Right kidney (tissue), 1 donor: ENCODE measurements around the gene MPND.
A peak's percentile ranks its signal among the peaks of the same experiment; 100 is the strongest.
"Not testable (repeated sequence)": the region's sequence is repeated elsewhere in the genome, so short reads cannot be mapped to it uniquely, and the experiment has no call there.

Source experiments
- DNase-seq: peaks from one replicate; pipeline ENCODE4 v3.0.0-alpha.2; 2016

Gene MPND

GRCh38 chr19:4346020-4346383 is 2.6 kb downstream of the MPND start:
- DNase-seq = no peak

DNA sequence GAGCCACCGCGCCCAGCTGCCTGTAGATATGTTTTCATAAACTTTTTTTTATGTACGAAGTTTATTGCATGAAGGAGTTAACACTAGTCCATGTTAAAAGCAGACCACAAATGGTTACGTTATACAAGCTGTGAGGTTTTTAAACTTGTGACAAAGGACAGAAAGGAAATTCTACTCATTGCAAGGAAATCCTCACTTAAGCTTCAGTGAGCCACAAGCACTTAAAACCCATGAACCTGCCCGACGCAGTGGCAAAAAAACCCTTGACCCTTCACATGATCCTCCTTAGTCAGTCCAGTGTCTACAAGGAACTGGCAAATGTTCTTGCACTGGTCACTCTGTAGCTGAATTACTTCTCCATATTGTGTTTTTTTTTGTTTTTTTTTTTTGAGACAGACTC is 4.2 kb downstream of the MPND start:
- DNase-seq = no peak

GRCh38 chr19:4349225-4349624 is 5.9 kb downstream of the MPND start:
- not testable (repeated sequence) for DNase-seq

GRCh38 chr19:4350111-4350510 is 6.7 kb downstream of the MPND start:
- no peak for DNase-seq

DNA sequence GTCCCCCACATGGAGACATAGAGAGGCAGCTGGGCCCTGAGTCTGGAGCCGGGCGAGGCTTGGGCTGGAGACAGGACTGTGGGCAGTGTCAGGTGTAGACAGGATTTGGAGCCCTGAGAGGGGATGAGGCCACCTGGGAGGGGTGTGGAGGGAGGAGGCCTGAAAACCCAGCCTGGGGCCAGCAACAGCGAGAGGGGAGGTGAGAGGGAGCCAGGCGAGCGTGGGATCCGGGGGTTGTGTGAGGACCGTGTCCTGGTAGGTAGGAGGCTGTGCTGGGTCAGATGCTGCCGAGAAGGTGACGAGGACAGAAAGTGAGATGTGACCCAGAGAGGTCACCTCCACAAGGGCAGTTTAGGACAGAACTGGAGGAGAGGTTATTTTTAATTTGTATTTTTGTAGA is 7.4 kb downstream of the MPND start:
- DNase-seq = no peak

GRCh38 chr19:4352701-4353121 is 9.3 kb downstream of the MPND start:
- DNase-seq = no peak

GRCh38 chr19:4354282-4354681 is 10.9 kb downstream of the MPND start:
- DNase-seq = no peak

- DNase-seq = no peak
These were observed 11.5 kb downstream of the MPND start for GRCh38 chr19:4354897-4355296.

GRCh38 chr19:4357095-4357797 is 13.9 kb downstream of the MPND start:
- no peak for DNase-seq

DNA sequence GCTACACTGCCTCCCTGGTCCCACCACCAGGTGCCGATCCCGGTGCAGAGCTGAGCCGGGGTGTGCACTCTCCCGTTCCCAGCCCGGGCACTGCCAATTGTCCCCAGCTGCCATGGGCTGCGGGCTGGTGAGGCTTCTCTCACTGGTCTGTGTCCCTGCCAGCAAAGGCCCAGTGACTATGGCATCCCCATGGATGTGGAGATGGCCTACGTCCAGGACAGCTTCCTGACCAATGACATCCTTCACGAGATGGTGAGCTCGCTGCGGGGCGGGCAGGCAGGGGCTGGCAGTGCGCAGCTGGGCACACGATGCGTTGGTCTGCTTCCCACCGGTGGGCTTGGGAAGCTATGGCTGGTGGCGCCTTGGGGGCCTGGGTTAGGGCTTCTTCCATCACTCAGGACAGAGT is 14.6 kb downstream of the MPND start:
- DNase-seq = no peak

DNA sequence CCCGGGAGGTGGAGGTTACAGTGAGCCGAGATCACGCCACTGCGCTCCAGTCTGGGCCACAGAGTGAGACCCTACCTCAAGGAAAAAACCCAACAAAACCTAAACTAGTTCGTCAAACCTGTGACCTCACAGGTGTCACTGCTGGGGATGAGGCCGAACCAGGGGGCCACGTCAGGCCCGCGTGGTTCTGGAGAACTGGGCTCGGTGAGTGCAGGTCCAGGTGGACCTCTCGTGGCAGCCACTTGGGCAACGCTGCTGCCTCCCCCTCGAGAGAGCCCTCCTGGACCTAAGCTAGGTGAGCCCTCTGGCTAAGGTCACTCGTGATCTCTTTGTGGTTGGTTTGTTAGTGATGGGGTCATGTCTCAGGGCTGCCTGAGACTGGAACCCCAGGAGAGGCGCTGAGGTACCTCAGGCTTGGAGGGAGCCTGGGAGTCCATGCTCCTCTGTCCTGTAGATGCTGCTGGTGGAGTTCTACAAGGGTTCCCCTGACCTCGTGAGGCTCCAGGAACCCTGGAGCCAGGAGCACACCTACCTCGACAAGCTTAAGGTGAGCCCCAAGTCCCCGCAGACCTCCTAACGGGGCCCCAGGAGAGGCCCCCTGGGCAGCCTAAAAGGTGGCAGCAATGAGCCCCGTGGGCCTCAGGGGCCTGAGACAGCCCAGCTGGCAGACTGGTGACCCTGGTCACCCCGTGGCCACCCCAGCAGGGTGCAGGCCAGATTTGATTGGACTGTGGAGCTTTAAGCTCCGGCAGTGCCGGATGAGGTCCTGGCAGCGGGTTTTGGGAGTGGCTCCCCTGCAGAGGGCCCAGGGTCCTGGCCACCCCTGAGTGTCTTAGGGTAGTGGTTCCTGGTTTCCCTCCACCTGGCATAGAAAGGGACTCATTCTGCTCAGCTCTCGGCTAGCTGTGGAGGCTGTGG is 15.6 kb downstream of the MPND start:
- no peak for DNase-seq

GRCh38 chr19:4359627-4360000 is 16.3 kb downstream of the MPND start:
- DNase-seq = no peak

DNA sequence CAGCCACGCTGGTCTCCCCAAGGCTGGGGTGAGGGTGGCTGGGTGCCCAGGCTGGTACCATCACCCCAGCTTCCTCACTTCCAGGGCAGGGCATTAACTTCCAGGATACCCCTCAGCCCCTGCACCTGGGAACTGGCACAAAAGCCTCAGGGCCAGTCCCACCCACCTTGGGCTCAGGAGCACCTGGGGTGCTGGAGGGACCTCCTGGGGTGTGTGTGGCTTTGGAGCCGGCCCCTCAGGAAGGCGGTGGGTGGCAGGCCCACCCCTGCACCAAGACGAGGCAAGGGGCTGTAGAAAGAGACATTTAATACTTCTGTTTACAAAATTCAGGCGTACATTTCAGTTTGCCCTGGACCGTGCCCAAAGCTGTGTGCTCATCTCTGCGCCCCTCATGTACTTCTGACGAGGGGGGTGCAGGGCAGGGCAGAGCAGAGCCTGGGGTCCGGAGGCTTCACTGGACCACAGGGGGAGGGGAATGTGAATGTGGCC is 16.8 kb downstream of the MPND start:
- no peak for DNase-seq

- DNase-seq = peak; percentile 49
These were observed 17.3 kb downstream of the MPND start for GRCh38 chr19:4360641-4361151.

GRCh38 chr19:4361152-4362046 is 18.0 kb downstream of the MPND start:
- no peak for DNase-seq

DNA sequence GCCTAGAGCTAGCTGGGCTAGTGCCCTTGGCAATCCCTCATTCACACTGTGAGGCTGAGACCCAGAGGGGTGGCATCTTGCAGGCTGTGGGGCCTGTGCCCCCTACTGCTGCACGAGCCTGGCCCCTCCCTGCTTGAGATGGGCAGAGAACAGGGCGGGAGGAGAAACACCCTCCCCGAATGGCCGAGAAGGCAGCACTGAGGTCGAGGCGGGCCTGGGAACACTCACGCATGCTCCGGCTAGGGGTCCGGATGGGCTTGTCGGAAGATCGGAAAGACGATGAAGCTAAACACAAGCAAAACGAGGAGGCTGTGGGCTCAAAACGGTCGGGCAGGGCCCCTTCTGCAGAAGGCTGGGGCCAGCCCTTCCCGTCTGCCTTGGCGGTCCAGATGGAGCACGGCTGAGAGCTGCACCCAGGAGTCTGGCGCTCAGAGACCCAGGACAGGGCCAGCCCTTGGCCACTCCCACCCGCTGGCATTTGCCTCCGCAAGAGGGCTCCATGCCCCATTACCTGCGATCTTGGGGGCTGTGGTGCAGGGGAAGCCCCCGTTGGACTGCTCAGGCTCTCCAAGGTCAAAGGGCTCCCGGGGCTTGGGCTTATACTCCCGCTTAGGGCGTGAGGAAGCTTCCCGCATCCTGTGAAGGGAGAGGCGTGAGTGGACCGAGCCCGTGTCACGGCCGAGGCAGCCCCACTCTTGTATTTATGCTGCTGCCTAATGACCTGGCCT is 18.9 kb downstream of the MPND start:
- DNase-seq = no peak

DNA sequence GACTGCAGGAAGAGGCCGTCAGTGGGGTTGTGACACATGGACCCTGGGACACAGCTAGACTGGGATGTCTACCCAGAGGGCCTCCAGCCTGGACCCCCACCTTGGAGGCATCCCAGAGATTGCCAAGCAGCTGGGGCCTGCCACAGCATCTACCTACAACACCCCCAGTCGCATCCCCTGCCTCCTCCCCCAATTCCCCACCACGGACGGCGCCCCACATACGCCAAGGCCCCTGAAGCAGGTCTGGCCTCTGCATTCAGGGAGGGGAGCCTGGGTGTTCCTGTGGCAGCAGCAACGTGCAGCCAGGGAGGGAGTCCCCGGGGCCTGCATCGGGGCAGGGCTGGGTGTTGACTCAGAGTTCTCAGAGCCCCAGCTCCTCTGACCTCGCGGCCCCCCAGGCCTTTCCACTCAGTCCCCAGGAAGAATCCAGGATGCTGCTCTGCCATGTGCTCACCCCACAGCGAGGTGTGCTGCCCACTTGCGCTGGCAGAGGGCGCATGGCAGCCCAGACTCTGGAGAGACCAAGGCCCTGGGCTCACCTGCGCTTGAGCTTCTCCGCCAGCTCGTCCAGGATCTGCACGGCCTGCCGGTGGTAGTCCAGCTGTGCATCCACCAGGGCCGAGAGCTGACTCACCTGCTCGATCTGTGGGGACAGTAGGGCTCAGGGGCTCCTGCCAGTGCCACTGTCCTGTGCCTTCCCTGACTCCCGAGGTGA is 19.6 kb downstream of the MPND start:
- no peak for DNase-seq

GRCh38 chr19:4363571-4364304 is 20.4 kb downstream of the MPND start:
- no peak for DNase-seq

DNA sequence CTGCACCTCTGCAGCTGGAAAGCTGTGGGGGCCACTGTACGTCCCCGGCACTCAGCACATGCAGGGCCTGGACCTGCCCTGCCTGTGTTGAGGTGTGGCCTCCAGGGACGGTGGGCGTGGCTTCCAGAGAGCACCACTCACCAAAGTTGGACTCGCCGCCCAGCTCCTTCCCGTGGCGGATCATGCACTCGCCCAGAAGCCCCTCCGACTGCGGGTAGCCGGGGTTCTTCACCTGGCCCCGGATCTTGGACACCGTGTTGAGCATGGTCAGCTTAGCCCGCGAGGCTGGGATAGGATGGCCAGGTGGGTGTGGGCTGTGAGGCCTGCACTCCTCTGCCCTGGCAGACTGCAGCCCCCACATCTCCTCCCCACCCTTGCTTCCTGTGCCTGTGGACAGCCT is 22.0 kb downstream of the MPND start:
- DNase-seq = no peak
